ENCODE measurements around the gene POLR2E.

Gene POLR2E

DNA sequence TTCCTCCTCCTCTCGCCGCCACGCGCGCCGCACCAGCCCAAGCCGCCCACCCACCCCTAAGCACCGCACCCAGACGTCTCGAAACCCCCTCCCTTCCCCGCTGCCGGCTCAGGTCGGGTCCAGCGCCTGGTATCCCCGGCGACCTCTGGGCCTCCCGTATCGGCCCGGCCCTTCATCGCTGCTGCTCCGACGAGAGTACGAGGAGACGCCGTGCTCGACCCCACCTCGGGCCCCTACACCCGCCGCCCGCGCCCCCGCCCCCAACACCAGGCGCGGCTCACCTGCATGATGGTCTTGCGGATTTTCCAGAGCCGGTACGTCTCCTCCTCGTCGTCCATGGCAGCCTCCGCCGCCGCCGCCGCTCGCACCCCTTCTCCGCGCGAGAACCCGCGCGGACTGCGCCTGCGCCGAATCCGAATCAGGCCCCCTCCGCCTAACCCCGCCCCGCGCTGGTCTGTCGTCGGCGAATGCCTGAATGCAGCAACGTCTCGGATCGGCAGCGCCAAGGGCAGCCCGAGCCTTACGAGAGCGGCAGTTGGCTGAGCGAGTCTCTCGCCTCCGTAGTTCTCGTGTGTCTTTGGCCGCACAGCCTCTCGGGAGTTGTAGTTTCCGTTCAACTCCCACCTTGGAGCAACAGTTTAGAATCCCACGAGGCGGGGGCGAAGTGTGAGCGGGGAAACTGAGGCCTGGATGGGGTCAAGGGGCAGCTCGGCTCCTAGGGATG is at the start of gene POLR2E:
Gene POLR2E, minus strand, starts transcription at position 398 of the 724 bp plus-strand sequence. Its CDS starts 60 bp downstream, at position 338.
- FAIRE-seq (peak; percentile 87), DNase-seq (ENCODE audit: insufficient read length, low spot score) (peak; percentile 93)
- peak; percentile 81 for TF ChIP-seq POLR2A (IDR thresholded peaks at IDR 0.05; ENCODE audit: low read depth, low read length)

- no peak for DNase-seq (ENCODE audit: insufficient read length, low spot score)
- no peak for TF ChIP-seq POLR2A (IDR thresholded peaks at IDR 0.05; ENCODE audit: low read depth, low read length)
- no peak for FAIRE-seq
These were observed 49.6 kb upstream of the POLR2E start for GRCh38 chr19:1144741-1145140.

- DNase-seq (ENCODE audit: insufficient read length, low spot score), result no peak
- FAIRE-seq, result no peak
- no peak for TF ChIP-seq POLR2A (IDR thresholded peaks at IDR 0.05; ENCODE audit: low read depth, low read length)
These were observed 48.7 kb upstream of the POLR2E start for GRCh38 chr19:1143828-1144399.

DNA sequence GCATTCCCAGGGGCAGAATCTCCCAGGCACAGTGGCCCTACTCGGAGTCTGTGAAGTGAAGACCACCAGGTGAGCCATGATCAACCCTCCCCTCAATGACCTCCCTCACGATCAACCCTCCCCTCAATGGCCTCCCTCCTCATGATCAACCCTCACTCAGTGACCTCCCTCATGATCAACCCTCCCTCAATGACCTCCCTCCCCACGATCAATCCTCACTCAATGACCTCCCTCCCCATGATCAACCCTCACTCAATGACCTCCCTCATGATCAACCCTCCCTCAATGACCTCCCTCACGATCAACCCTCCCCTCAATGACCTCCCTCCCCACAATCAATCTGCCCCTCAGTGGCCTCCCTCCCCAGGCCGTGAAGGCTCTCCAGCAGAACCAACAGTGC is 46.8 kb upstream of the POLR2E start:
- no peak for TF ChIP-seq POLR2A (IDR thresholded peaks at IDR 0.05; ENCODE audit: low read depth, low read length)
- DNase-seq (ENCODE audit: insufficient read length, low spot score), result no peak
- peak; percentile 48 for FAIRE-seq

- TF ChIP-seq POLR2A (IDR thresholded peaks at IDR 0.05; ENCODE audit: low read depth, low read length), result no peak
- no peak for FAIRE-seq
- DNase-seq (ENCODE audit: insufficient read length, low spot score), result no peak
These were observed 45.3 kb upstream of the POLR2E start for GRCh38 chr19:1140272-1141027.

GRCh38 chr19:1139126-1139525 is 44.0 kb upstream of the POLR2E start:
- FAIRE-seq, result no peak
- DNase-seq (ENCODE audit: insufficient read length, low spot score), result no peak
- no peak for TF ChIP-seq POLR2A (IDR thresholded peaks at IDR 0.05; ENCODE audit: low read depth, low read length)

DNA sequence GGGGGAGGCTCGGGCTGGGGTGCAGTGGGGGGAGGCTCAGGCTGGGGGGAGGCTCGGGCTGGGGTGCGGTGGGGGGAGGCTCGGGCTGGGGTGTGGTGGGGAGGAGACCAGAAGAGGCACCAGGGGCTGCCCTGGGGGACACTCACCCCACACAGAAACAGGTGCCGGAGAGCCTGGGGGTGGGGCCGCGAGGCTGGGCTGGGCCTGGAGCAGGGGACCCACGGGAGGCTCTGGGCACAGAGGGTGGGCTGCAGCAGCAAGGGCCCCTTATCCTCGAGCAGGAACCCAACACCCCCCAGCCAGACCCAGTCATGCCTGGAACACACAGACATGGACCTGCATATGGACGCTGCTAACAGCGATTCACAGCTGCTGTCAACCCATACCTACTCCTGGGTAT is 42.9 kb upstream of the POLR2E start:
- no peak for FAIRE-seq
- DNase-seq (ENCODE audit: insufficient read length, low spot score), result no peak
- TF ChIP-seq POLR2A (IDR thresholded peaks at IDR 0.05; ENCODE audit: low read depth, low read length), result no peak

- DNase-seq (ENCODE audit: insufficient read length, low spot score) (no peak), FAIRE-seq (no peak)
- no peak for TF ChIP-seq POLR2A (IDR thresholded peaks at IDR 0.05; ENCODE audit: low read depth, low read length)
These were observed 41.6 kb upstream of the POLR2E start for GRCh38 chr19:1136621-1137317.

DNA sequence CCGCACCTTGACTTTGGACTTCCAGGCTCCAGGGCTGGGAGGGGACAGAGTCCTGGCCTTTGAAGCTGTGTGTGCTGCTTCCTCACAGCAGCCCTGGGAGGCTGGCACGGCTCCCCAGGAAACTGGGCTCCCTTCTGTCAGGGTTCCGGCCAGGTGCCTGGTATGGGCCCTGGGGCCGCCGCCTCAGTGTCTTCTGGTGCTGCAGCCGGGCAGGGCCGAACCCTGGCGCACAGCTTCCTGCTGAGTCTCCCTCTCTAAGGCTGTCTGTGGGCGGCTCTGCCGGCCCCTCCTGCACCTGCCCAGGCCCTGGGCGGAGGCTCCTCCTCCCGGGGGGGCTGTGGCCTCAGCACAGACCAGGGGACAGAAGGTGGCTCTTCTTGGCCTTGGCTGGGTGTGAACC is 41.0 kb upstream of the POLR2E start:
- no peak for DNase-seq (ENCODE audit: insufficient read length, low spot score)
- FAIRE-seq, result no peak
- no peak for TF ChIP-seq POLR2A (IDR thresholded peaks at IDR 0.05; ENCODE audit: low read depth, low read length)

- no peak for TF ChIP-seq POLR2A (IDR thresholded peaks at IDR 0.05; ENCODE audit: low read depth, low read length)
- no peak for DNase-seq (ENCODE audit: insufficient read length, low spot score)
- FAIRE-seq, result no peak
These were observed 40.3 kb upstream of the POLR2E start for GRCh38 chr19:1135454-1135853.

DNA sequence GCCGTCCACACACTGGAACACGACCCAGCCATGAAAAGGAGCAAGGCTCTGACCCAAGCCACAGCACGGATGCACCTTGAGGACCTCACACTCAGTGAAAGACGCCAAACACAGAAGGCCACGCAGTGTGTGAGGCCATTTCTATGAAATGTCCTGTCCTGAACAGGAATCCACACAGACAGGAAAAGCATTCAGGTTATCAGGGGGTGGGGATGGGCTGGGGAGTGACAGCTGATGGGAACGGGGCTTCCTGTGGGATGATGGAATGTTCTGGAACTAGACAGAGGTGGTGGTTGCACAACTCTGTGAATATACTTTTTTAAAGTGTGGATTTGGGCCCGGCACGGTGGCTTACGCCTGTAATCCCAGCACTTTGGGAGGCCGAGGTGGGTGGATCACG is 39.3 kb upstream of the POLR2E start:
- no peak for TF ChIP-seq POLR2A (IDR thresholded peaks at IDR 0.05; ENCODE audit: low read depth, low read length)
- no peak for DNase-seq (ENCODE audit: insufficient read length, low spot score)
- FAIRE-seq, result no peak

- peak; percentile 65 for DNase-seq (ENCODE audit: insufficient read length, low spot score)
- no peak for FAIRE-seq
- TF ChIP-seq POLR2A (IDR thresholded peaks at IDR 0.05; ENCODE audit: low read depth, low read length), result no peak
These were observed 38.3 kb upstream of the POLR2E start for GRCh38 chr19:1133471-1133929.

- no peak for FAIRE-seq
- no peak for TF ChIP-seq POLR2A (IDR thresholded peaks at IDR 0.05; ENCODE audit: low read depth, low read length)
- DNase-seq (ENCODE audit: insufficient read length, low spot score), result no peak
These were observed 37.6 kb upstream of the POLR2E start for GRCh38 chr19:1132552-1133383.
